ENCODE data around the gene ASCC1. TPM values are rescaled to one million over a fixed set of nuclear protein-coding genes. Genes with fewer than 3 reads are reported as not detected.
"Not testable (repeated sequence)": the region's sequence is repeated elsewhere in the genome, so short reads cannot be mapped to it uniquely, and the experiment has no call there.

Gene ASCC1
- total RNA-seq, 3 donors from 2014 or later (not counting 1 experiment from before 2014, with no cell fraction given): 26.0 to 35.2 (median 29.3) TPM

DNA sequence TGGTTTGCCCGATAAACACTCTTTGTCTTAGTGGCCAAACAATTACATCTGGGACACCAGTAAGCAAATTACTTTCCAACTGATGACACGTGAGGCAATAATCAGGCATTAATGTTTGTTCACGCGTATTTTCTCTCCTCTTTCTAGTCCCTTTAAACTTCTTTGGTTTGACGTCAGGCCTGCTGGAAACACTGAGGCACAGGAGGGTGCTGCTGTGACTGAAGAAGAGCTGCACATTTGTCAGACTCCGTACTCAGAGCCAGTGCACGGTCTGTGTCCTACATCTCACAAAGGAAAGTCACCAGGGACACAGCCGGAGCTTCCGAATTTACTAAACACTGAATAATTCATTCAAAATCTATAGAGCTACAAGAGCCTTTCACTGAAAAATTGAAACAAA is 57.9 kb downstream of the ASCC1 start:
- Mint-ChIP-seq H3K4me3 (no peak overlapping the region), H3K27ac (no peak overlapping the region), H3K4me1 (no peaks in the 10 kb centered on the region), H3K36me3 (peaks cover 16% of the 10 kb centered on the region), H3K9me3 (no peaks in the 10 kb centered on the region), H3K27me3 (ENCODE audit: low read depth in 2 of 2) (no peaks in the 10 kb centered on the region)
- TF ChIP-seq, protein P1, sequence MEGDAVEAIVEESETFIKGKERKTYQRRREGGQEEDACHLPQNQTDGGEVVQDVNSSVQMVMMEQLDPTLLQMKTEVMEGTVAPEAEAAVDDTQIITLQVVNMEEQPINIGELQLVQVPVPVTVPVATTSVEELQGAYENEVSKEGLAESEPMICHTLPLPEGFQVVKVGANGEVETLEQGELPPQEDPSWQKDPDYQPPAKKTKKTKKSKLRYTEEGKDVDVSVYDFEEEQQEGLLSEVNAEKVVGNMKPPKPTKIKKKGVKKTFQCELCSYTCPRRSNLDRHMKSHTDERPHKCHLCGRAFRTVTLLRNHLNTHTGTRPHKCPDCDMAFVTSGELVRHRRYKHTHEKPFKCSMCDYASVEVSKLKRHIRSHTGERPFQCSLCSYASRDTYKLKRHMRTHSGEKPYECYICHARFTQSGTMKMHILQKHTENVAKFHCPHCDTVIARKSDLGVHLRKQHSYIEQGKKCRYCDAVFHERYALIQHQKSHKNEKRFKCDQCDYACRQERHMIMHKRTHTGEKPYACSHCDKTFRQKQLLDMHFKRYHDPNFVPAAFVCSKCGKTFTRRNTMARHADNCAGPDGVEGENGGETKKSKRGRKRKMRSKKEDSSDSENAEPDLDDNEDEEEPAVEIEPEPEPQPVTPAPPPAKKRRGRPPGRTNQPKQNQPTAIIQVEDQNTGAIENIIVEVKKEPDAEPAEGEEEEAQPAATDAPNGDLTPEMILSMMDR (IDR thresholded peaks at IDR 0.05): no peak
- H3K36me3 ChIP-seq (ENCODE audit: control insufficient read depth, insufficient read depth, low read length): peaks cover 15% of the 10 kb centered on the region
- intact Hi-C loops (cut with micrococcal nuclease): no loop called here
- H3K4me1 ChIP-seq (ENCODE audit: control insufficient read depth, insufficient read depth, low read length): no peaks in the 10 kb centered on the region
- H3K9me3 ChIP-seq (ENCODE audit: control insufficient read depth, insufficient read depth, low read length): no peaks in the 10 kb centered on the region
- no peak for DNase-seq
- WGBS (ENCODE audit: insufficient coverage): 96% methylated on average over 9 of the region's 9 CpGs
- H3K27ac ChIP-seq (ENCODE audit: low read length): no peak overlapping the region
- no peak for ATAC-seq
- H3K4me3 ChIP-seq (ENCODE audit: low read length): no peak overlapping the region
- no peaks in the 10 kb centered on the region for H3K27me3 ChIP-seq (ENCODE audit: control insufficient read depth, insufficient read depth, low read length)

DNA sequence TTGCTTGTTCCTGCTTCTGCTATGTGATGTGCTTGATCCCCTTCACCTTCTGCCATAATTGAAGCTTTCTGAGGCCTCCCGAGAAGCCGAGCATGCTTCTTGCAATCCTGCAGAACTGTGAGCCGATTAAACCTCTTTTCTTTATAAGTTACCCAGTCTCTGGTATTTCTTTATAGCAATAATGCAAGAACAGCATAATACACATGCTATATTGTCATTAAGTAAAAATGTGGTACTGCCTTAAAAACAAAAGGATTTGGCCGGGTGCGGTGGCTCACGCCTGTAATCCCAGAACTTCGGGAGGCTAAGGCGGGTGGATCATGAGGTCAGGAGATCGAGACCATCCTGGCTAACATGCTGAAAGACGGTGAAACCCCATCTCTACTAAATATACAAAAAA is 59.9 kb downstream of the ASCC1 start:
- Mint-ChIP-seq H3K9me3 (no peaks in the 10 kb centered on the region), H3K4me1 (no peaks in the 10 kb centered on the region), H3K27ac (no peak overlapping the region), H3K27me3 (ENCODE audit: low read depth in 2 of 2) (no peaks in the 10 kb centered on the region), H3K4me3 (no peak overlapping the region), H3K36me3 (peaks cover 13% of the 10 kb centered on the region)
- H3K9me3 ChIP-seq (ENCODE audit: control insufficient read depth, insufficient read depth, low read length): no peaks in the 10 kb centered on the region
- TF ChIP-seq, protein P1 (IDR thresholded peaks at IDR 0.05): no peak
- 100% methylated on average over 10 of the region's 10 CpGs for WGBS (ENCODE audit: insufficient coverage)
- H3K27me3 ChIP-seq (ENCODE audit: control insufficient read depth, insufficient read depth, low read length): no peaks in the 10 kb centered on the region
- DNase-seq (no peak), ATAC-seq (no peak)
- H3K4me1 ChIP-seq (ENCODE audit: control insufficient read depth, insufficient read depth, low read length): no peaks in the 10 kb centered on the region
- H3K36me3 ChIP-seq (ENCODE audit: control insufficient read depth, insufficient read depth, low read length): peaks cover 12% of the 10 kb centered on the region
- H3K4me3 ChIP-seq (ENCODE audit: low read length): no peak overlapping the region
- intact Hi-C loops (cut with micrococcal nuclease): no loop called here
- no peak overlapping the region for H3K27ac ChIP-seq (ENCODE audit: low read length)

DNA sequence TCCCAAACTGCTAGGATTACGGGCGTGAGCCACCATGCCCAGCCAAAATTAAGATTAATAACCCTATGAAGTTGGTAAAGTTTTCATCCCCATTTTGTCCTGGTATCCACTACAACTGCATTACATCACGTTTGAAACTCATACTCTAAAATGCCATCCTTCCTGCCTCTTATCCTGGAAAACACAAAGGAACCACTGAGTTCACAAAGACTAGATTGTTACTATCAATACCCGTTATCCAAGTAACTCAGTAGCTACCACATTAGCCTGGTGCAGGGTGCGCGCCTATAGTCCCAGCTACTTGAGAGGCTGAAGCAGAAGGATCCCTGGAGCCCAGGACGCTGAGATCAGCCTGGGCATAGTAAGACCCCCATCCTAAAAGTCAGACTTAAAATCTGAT is 63.8 kb downstream of the ASCC1 start:
- TF ChIP-seq, protein P1 (IDR thresholded peaks at IDR 0.05): no peak
- ATAC-seq (no peak), DNase-seq (no peak)
- no peaks in the 10 kb centered on the region for H3K27me3 Mint-ChIP-seq (ENCODE audit: low read depth in 2 of 2)
- Histone ChIP-seq H3K4me1 (ENCODE audit: control insufficient read depth, insufficient read depth, low read length) (no peaks in the 10 kb centered on the region), H3K4me3 (ENCODE audit: low read length) (no peak overlapping the region), H3K27ac (ENCODE audit: low read length) (no peak overlapping the region), H3K36me3 (ENCODE audit: control insufficient read depth, insufficient read depth, low read length) (no peaks in the 10 kb centered on the region), H3K9me3 (ENCODE audit: control insufficient read depth, insufficient read depth, low read length) (no peaks in the 10 kb centered on the region), H3K27me3 (ENCODE audit: control insufficient read depth, insufficient read depth, low read length) (no peaks in the 10 kb centered on the region)
- H3K36me3 Mint-ChIP-seq: no peaks in the 10 kb centered on the region
- no peak overlapping the region for H3K4me3 Mint-ChIP-seq
- intact Hi-C loops (cut with micrococcal nuclease): no loop called here
- H3K27ac Mint-ChIP-seq: no peak overlapping the region
- no peaks in the 10 kb centered on the region for H3K4me1 Mint-ChIP-seq
- 97% methylated on average over 7 of the region's 7 CpGs for WGBS (ENCODE audit: insufficient coverage)
- H3K9me3 Mint-ChIP-seq: no peaks in the 10 kb centered on the region

DNA sequence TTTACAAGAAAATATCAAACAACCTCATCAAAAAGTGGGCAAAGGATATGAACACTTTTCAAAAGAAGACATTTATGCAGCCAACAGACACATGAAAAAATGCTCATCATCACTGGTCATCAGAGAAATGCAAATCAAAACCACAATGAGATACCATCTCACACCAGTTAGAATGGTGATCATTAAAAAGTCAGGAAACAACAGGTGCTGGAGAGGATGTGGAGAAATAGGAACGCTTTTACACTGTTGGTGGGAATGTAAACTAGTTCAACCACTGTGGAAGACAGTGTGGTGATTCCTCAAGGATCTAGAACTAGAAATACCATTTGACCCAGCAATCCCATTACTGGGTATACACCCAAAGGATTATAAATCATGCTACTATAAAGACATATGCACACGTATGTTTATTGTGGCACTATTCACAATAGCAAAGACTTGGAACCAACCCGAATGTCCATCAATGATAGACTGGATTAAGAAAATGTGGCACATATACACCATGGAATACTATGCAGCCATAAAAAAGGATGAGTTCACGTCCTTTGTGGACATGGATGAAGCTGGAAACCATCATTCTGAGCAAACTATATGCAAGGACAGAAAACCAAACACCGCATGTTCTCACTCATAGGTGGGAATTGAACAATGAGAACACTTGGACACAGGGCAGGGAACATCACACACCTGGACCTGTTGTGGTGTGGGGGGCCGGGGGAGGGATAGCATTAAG is 65.2 kb downstream of the ASCC1 start:
- H3K36me3 Mint-ChIP-seq; H3K9me3 Mint-ChIP-seq; ATAC-seq; H3K27me3 Mint-ChIP-seq (ENCODE audit: low read depth in 2 of 2); H3K4me3 Mint-ChIP-seq; H3K36me3 ChIP-seq (ENCODE audit: control insufficient read depth, insufficient read depth, low read length); H3K4me3 ChIP-seq (ENCODE audit: low read length); DNase-seq; intact Hi-C loops (cut with micrococcal nuclease); H3K27ac ChIP-seq (ENCODE audit: low read length); H3K27ac Mint-ChIP-seq; H3K9me3 ChIP-seq (ENCODE audit: control insufficient read depth, insufficient read depth, low read length); H3K4me1 ChIP-seq (ENCODE audit: control insufficient read depth, insufficient read depth, low read length); H3K4me1 Mint-ChIP-seq; H3K27me3 ChIP-seq (ENCODE audit: control insufficient read depth, insufficient read depth, low read length): not testable (repeated sequence)
- 100% methylated on average over 2 of the region's 6 CpGs for WGBS (ENCODE audit: insufficient coverage)

DNA sequence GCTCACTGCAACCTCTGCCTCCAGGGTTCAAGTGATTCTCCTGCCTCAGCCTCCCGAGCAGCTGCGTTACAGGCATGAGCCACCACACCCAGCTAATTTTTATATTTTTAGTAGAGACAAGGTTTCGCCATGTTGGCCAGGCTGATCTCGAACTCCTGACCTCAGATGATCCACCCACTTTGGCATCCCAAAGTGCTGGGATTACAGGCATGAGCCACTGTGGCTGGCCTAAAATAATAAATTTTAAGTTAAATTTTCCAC is 68.8 kb downstream of the ASCC1 start:
- H3K9me3 Mint-ChIP-seq; intact Hi-C loops (cut with micrococcal nuclease); H3K36me3 ChIP-seq (ENCODE audit: control insufficient read depth, insufficient read depth, low read length); H3K4me1 Mint-ChIP-seq; H3K27ac ChIP-seq (ENCODE audit: low read length); H3K4me1 ChIP-seq (ENCODE audit: control insufficient read depth, insufficient read depth, low read length); DNase-seq; H3K9me3 ChIP-seq (ENCODE audit: control insufficient read depth, insufficient read depth, low read length); H3K4me3 ChIP-seq (ENCODE audit: low read length); H3K27ac Mint-ChIP-seq; H3K27me3 Mint-ChIP-seq (ENCODE audit: low read depth in 2 of 2); ATAC-seq; H3K36me3 Mint-ChIP-seq; H3K27me3 ChIP-seq (ENCODE audit: control insufficient read depth, insufficient read depth, low read length); H3K4me3 Mint-ChIP-seq: not testable (repeated sequence)
- 99% methylated on average over 4 of the region's 4 CpGs for WGBS (ENCODE audit: insufficient coverage)

Data from natural killer cell (primary cell).